Hematopoietic multipotent progenitor cell treated with erythropoietin and hydrocortisone succinate and interleukin-3 and kit ligand, for 17 days (in vitro differentiated cells): ENCODE results near the gene NKD2.

Experiments used
- DNase-seq: peaks from one replicate; pipeline ENCODE4 v3.0.0-alpha.2; 2015; ENCODE audit warnings: low spot score

Gene NKD2

DNA sequence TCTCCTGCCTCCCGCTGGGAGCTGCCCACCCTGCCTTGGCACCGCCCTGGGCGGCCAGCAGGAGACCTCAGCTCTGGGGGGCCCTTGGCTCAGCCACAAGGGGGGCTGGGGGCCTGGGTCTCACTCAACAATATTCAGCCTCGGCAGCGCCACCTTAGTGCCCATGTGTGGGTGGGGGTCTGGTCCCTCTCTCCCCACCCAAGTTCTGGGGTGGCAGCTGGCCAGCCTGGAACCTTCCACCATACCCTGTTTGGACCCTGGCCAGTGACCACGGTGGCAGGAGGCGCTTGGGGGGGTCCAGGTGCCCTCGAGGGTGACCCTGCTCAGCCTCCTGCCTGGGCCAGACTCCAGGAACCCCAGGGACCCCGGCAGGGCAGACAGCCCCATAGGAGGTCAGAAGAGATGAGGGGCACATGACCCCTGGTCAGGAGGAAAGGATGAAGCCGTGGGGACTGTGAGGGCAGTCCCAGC is 22.2 kb downstream of the NKD2 start:
- no peak for DNase-seq

DNA sequence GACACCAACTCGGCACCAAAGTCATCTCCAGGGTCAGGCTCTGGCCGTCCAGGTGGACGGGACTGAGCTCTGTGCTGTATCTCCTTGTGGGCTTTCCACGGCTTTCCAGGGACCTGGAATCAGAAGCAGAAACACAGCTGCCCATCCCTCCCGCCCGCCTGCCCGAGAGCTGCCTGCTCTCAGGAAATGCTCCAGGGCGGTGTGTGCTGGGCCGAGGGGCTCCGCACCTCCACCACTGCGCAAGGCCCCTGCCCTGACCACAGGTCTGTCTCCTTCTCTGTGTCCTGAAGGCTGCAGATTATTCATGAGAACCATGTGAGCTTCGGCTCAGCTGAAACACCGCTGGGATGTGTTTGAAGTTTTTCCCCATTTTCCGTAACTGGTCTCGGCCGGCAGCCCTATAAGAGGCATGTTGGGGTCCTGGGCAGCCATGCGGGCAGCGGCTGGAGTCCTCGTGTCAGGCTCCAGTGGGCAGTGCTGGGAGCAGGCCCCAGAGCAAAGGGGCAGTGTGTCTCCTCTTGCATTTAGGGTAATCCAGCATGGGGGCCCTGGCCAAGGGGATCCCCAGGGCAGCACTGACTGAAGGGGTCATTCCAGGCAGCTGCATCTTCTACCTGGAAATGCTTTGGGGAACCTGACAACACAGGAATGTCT is 22.8 kb downstream of the NKD2 start:
- no peak for DNase-seq

DNA sequence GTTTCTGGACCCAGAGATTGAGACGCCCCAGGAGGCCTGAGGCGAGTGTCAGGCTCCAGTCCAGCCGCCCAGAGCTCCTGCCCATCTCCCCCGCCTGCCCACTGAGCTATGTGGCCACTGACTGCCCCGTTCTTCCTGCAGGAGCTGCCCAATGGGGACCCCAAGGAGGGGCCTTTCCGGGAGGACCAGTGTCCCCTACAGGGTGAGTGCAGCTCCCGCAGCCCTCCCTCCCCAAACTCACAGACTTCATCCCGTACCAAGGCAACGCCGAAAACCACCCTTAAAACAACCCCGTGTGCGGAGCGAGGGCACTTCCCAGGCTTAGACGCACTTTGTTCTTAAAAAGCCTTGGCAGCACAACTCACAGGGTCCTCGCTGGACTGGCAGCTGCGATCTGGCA is 23.4 kb downstream of the NKD2 start:
- no peak for DNase-seq

DNA sequence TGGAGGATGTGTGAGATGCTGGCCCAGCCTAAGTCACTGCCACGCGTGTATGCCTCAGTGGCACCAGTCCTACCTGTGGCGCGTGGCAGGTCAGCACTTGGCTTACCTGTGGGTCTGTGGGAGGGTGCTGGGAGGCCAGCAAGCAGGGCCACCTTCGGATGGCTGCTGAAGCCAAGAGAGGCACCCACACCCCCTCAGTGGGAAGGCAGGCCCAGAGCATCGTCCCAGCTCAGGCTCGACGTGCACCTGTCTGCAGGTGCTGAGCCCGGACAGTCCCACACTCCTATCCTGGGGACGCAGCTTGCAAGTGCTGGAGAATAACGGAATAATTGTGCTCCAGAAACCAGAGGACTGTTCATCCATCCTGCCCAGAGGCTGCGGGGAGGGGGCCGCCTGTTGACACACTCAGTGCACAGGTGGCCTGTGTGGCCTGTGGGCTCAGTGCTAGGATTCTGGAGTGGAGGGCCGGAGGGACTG is 24.0 kb downstream of the NKD2 start:
- no peak for DNase-seq

DNA sequence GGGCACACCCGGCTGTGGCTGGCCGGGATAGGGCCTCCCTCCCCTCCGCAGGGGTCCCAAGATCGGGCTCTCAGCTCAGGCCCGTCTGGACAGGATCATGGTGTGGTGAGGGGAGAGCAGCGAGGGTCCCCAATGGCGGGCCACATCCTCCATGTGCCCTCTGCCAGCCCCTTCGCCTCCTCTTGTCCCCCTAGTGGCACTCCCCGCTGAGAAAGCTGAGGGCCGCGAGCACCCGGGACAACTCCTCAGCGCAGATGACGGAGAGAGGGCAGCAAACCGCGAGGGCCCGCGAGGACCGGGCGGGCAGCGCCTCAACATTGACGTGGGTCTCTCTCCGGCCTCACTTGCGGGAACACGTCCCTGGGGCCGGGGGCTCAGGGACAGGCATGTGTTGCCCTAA is 24.6 kb downstream of the NKD2 start:
- no peak for DNase-seq

DNA sequence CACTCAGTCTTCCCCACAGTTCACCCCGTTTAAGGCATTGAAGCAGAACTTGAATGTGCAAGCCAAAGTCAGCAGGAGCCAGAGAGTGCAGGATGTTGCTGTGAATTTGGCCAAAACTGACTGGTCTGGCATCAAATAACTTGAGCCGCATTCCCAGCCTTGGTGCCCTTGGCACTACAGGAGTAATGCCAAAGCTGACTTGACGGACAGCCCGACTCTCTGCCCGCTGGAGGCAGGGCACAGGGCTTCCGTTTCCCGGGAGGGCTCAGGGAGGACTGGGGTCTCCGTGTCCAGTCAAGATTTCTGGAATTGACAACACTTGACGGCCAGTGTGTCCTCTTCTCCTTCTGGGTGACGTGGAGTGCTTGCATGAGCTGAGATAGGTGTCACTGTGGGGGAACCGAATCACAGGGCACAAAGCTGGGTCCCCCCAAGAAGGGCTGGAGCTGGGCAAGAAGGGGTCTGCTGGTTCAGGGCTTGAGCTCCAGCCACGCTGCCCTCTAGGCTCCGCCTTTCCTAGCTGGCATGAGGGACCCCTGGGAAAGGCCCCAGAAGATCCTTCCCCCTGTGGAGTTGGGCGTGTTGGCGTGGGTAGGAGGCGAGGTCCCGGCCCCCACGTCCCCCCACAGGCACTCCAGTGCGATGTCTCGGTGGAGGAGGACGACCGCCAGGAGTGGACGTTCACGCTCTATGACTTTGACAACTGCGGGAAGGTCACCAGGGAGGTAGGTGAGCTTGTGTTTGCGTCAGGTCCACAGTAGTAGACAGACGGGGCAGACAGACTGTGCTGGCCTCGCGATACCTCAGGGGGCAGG is 25.2 kb downstream of the NKD2 start:
- no peak for DNase-seq

DNA sequence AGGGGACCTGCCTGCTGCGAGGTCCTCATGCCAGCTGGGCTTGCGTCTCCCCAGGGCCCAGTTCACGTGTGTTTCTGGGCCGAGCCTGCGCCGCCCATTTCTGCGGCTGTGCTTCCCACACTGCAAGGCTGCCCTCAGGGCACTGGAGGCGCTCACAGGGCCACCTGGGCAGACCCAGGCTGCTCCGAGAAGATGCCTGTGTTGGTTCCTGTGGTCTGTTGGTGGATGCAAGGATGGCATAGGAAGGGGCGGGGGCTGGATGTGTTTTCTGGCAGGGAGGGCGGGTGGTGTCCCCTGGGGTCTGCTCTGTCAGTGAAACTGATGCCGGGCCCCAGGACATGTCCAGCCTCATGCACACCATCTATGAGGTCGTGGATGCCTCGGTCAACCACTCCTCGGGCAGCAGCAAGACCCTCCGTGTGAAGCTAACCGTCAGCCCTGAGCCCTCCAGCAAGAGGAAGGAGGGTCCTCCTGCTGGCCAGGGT is 25.9 kb downstream of the NKD2 start:
- DNase-seq = no peak

DNA sequence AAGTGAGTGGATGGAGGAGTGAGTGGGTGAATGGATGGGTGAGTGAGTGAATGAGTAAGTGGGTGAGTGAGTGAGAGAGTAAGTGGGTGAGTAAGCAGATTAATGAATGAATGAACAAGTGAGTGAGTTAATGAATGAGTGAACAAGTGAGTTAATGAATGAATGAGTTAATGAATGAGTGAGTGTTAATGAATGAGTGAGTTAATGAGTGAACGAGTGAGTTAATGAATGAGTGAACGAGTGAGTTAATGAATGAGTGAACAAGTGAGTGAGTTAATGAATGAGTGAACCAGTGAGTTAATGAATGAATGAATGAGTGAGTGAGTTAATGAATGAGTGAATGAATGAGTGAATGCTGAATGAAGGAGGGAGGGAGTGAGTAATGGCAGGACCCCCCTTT is 26.4 kb downstream of the NKD2 start:
- no peak for DNase-seq

DNA sequence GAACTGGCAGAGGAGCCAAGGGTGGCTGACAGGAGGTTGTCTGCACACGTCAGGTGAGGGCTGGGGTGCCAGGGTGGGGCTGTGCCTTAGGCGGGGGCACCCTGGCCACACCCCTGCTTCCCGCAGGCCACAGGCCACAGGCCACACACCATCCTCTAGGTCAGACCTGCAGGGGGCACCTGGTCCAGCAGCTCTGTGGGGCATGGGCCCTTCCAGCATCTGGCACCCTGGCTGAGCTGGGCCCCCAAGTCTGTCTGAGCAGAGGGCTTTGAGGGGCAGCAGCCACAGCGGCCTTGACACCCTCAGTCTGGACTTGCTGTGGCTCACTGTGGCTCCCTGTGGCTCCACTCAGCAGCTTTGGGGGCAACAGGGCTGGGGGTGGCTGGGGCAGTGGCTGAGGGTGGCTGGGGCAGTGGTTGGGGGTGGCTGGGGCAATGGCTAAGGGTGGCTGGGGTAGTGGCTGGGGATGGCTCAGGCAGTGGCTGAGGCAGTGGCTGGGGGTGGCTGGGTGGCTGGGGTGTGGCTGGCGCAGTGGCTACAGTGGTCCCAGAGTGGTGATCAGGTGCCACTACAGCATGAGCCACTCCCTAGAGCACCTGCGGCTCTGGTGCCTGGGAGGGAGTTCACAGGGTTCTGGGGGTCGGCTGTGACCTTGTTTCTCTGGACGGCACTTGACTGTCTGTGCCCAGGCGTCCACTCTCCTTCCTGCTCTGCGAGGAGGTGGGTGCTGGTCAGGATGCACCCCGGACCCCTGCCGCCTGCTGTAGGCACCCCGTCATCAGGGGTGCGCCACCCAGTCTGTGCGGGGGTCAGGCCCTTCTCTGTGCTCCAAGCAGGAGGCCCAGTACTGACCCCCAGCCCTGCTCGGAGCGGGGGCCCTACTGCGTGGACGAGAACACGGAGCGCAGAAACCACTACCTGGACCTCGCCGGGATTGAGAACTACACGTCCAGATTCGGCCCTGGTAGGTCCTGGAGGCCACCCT is 27.1 kb downstream of the NKD2 start:
- no peak for DNase-seq

DNA sequence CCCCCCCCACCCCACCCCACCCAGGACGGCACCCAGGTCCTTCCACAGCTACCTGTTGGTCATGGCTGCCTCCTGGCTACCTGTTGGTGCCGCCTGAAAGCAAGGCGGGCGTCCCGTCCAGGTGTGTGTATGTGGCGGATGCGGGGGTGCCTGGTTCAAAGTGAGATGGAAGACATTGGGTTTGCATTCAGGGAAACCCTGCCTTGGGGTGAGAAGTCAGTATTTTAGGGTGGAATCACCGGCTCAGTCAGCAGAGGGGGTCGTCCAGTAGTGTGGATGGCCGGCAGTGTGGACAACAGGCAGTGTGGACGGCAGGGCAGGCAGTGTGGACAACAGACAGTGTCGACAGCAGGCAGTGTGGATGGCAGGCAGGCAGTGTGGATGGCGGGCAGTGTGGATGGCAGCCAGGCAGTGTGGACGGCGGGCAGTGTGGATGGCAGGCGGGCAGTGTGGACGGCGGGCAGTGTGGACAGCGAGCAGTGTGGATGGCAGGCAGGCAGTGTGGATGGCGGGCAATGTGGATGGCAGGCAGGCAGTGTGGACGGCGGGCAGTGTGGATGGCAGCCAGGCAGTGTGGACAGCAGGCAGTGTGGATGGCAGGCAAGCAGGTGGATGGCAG is 28.0 kb downstream of the NKD2 start:
- no peak for DNase-seq

DNA sequence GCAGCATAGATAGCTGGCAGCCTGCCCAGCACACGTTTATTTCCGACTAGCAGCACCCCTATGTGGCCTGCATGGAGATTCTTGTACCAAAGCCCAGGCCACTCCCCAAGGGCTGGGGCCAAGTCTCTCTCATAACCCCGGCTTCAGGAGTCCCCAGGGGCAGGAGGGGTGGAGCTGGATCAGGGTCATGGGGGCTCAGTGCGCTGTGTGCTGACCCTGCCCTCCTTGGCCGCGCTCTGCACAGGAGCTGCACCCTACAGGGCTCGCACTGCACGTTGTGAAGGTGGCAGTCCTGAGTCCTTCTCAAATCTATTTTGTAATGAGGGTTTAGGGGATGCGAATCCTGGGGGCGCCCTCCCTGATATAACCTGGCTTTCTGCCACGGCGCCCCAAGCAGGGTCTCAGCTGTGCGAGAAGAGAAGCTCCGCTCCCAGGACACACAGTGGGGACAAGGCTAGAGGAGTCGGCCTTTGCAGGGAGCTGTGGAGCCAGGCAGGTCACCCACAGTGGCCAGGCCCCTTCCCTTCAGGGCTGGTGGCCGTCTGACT is 28.6 kb downstream of the NKD2 start:
- no peak for DNase-seq

DNA sequence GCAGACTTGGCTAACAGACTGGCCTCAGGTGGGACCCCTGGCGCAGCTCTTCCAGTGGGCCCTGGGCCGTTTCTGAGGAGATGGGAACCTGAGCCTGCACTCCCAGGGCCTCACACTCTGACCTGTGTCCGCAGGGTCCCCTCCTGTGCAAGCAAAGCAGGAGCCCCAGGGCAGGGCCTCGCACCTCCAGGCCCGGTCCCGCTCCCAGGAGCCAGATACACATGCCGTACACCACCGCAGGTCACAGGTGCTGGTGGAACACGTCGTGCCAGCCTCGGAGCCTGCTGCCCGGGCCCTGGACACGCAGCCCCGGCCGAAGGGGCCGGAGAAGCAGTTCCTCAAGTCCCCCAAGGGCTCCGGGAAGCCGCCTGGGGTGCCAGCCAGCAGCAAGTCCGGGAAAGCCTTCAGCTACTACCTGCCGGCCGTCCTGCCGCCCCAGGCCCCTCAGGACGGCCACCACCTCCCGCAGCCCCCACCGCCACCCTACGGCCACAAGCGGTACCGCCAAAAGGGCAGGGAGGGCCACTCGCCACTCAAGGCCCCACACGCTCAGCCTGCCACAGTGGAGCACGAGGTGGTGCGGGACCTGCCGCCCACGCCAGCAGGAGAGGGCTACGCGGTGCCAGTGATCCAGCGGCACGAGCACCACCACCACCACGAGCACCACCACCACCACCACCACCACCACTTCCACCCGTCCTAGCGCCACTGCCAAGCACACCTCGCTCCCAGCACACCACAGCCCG is 29.2 kb downstream of the NKD2 start:
- DNase-seq = no peak

DNA sequence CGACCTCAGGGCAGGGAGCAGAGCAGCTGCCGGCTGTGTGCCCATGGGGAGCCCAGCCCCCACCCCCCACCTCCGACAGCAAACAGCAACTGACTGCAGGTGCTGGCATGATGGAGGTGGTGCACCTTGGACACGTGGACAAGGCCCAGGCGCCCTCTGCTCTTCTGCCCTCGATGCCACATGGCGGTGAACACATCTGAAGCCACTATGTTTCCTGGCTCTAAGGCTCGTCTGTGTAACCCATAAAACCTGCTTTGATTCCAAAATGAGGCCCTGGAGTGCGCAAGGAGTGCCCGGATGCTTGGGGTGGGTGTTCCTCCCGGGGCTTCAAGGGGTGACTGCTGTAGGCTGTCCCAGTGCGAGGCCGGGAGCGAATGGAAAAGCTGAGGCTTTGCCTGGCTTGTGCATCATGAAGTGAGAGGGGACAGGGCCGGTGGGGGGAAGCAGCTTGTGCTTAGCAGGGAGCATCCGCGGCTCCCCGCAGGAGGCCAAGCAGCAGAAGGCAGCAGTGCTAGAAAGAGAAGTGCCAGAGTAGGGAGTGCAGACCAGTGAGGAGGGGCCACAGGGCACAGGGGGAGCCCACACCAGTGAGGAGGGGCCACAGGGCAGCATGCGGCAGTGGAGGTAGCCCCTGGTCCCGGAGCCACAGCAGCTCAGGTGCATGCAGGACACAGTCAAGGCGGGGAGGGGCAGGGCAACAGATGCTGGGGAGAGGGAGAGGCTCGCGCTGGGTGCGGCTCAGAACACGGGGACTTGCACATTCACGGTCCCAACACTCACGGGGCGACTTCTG is 30.0 kb downstream of the NKD2 start:
- DNase-seq = no peak

DNA sequence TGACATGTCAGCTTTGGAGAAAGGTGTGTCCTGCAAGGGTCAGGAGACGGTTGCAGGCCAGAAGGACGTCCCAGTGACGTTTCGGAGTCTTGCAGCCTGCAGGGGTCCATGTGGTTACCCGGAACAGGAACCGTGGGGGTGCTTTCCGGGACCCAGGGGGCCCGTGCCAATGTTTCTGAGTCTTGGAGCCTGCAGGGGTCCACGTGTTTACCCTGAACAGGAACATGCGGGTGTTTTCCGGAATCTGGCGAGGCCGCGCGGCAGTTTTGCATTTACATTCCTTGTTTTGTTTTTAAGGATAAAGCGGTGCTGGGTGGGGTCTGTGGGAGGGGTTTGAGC is 30.6 kb downstream of the NKD2 start:
- no peak for DNase-seq

DNA sequence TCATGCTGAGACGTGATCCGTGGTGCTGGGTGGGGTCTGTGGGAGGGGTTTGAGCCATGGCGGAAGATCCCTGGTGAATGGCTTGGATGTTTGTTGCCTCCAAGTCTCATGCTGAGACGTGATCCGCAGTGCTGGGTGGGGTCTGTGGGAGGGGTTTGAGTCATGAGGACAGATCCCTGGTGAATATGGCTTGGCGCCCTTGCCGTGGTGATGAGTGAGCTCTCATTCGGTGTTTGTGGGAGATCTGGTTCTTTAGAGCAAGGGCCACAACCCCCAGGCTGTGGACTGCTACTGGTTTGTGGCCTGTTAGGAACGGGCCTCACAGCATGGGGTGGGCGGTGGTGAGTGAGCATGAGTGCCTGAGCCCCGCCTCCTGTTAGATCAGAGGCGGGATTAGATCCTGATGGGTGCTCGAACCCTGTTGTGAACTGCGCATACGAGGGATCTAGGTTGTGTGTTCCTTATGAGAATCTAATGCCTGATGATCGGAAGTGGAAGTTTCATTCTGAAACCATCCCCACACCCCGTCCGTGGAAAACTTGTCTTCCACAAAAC is 31.2 kb downstream of the NKD2 start:
- DNase-seq = no peak

DNA sequence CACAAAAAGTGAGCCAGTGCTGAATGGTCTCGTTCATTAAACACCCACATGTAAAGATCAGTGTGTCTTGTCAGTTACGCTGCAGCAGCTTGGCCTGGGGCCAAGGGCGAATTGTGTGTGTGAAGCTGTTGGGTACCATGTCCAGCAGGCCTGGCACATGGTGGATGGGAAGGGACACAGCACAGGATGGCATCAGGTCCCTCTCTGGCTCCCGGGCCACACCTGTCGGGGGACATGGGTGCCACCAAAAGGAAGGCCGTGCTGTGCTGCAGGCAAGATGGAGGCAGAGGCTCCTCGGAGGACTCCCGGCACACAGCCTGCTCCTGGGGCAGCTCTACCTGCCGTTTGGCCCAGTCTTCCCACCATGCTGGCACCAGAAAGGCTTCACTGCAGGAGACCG is 32.0 kb downstream of the NKD2 start:
- no peak for DNase-seq

DNA sequence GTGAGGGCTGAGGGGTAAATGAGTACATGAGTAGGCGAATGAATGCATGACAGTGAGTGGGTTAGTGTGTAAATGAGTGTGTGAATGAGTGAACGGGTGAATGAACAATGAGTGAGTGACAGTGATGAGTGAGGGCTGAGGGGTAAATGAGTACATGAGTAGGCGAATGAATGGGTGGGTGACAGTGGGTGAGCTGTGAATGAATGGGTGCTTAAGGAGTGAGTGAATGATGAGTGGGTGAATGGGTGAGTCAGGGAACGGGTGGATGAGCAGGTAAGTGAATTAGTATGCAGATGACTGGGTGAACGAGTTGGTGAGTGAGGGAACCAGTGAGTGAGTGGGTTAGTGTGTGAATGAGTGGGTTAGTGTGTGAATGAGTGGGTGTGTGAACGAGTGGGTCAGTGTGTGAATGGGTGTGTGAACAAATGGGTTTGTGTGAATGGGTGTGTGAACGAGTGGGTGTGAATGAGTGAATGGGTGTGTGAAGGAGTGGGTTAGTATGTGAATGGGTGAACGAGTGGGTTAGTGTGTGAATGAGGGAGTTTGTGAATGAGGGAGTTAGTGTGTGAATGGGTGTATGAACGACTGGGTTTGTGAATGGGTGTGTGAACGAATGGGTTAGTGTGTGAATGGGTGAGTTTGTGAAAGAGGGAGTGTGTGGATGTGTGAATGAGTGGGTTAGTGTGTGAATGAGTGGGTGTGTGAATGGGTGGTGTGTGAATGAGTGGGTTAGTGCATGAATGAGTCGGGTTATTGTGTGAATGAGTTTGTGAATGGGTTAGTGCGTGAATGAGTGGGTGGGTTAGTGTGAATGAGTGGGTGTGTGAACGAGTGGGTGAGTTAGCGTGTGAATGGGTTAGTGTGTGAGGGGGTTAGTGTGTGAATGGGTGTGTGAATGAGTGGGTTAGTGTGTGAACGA is 32.9 kb downstream of the NKD2 start:
- no peak for DNase-seq

DNA sequence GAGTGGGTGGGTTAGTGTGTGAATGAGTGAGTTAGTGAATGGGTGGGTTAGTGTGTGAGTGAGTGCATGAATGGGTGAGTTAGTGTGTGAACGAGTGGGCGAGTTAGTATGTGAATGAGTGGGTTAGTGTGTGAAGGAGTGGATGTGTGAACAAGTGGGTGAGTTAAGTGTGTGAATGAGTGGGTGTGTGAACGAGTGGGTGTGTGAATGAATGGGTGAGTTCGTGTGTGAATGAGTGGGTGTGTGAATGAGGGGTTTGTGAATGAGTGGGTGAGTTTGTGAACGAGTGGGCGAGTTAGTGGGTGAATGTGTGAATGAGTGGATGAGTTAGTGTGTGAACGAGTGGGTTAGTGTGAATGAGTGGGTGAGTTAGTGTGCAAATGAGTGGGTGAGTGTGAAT is 34.0 kb downstream of the NKD2 start:
- DNase-seq = no peak

DNA sequence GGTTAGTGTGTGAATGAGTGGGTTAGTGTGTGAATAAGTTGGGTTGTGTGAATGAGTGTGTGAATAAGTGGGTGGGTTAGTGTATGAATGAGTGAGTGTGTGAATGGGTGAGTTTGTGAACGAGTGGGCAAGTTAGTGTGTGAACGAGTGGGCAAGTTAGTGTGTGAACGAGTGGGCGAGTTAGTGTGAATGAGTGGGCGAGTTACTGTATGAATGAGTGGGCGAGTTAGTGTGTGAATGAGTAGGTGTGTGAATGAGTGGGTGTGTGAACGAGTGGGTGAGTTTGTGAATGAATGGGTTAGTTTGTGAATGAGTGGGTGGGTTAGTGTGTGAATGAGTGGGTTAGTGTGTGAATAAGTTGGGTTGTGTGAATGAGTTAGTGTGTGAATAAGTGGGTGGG is 34.7 kb downstream of the NKD2 start:
- DNase-seq = no peak
